NCI-H2029 (cell line): ENCODE results near the gene ULK4.
"Not testable (repeated sequence)": the region's sequence is repeated elsewhere in the genome, so short reads cannot be mapped to it uniquely, and the experiment has no call there.

Source experiments
- DNase-seq: peaks from one replicate; lab custom pipeline; 2025; lab: John Stamatoyannopoulos, UW

Gene ULK4

DNA sequence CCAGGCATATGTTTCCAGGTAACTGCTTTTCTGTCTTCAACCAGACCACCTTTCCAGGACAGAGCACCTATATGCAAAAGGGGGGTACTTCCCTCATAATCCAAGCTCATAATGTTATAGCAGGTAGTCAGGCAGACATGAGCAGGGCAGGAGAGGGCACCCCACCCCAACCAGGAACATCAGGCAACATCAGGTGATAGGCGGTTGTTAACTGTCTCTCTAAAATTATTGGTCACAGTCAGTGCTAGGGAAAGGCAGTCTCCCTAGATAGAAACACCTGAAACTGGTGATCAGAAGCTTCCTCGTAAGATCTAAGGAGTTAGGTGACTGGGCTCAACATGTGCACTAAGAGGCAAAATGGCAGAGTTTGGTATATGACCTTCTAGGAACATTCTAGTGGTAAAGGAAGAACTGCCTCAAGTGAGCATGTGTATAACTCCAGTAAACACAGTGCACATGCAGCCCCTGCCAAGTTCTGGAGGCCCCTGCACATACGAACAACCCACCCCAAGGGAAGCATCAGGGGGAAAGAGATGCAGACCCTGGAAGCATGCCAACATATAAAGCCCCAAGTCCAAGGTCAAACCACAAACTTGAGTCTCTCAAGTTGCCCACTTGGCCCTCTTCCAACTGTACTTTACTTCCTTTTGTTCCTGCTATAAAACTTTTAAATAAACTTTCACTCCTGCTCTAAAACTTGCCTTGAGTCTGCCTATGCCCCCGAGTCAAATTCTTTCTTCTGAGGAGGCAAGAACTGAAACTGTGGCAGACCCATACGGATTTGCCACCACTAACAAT lies 270.9 kb downstream of the ULK4 start:
- no peak for DNase-seq

DNA sequence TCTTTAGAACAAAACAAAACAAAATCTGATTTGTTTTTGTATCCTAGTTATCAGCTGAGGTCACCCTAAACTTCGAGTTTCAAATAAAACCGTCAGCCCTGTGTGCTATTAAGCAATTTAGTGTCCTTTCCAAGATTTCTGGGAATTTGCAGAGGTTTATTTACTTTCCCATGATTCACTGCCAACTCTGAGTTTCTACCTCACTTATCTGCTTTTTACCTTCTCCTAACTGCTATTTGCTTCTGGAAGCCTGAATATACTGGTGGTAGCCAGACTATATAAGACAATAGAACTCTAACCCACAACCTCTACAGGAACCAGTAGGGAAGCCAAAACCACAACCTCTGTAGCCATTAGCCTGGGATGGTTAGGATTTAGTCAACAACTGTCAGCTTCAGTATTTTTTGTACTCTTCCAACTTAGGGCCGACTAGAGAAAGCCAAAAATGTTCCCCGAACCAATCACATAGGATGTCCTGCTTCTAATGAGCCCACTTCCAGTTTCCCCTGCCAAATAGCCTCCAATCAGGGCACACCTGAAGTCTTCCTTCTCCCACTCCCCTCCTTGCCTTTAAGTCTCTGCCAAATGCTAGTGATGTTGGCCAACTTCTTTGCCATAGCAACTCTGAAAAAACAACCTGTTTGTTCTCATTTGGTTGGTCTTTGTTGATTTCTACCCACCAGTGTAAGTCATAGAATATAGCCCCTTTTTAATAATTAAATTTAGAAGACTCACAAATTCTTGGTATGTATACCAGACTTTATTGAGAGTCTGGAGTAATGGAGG lies 273.1 kb downstream of the ULK4 start:
- DNase-seq: peak; percentile 14

- no peak for DNase-seq
These were observed 276.8 kb downstream of the ULK4 start for GRCh38 chr3:41684797-41685735.

DNA sequence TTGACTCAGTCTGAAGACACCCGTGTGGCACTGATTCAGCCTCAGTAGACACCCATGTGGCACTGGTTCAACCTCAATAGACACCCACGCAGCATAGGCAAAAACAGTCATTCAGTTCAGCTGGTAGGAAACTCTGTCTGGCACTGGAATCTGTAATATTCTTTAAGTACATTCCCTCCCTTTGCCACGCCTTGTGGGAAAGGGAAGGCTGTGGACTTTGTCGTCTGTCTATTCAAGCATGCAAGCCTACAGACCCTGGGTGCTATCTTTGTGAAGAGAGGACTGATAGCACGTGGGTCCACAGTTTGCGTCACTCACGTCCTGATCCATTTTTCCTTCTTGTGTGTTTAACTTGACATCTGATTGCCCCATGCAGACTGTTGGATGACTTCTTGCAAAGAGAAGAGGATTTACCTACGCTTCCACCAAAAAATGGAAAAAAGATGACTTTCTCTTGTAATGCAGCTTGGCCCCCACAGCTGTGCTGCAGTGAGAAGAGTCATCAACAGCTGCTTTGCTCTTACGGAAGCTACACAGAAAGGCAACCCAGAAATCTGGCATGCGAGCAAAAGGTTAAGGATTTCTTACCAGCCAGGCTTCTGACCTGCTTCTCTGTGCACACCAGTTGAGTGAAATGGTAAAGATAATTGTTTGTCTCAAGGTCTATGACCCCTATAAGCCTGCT lies 278.1 kb downstream of the ULK4 start:
- DNase-seq: no peak

- DNase-seq: no peak
These were observed 278.9 kb downstream of the ULK4 start for GRCh38 chr3:41682996-41683395.

- DNase-seq: no peak
These were observed 279.5 kb downstream of the ULK4 start for GRCh38 chr3:41682382-41682781.

- DNase-seq: peak; percentile 65
These were observed 280.4 kb downstream of the ULK4 start for GRCh38 chr3:41681479-41681878.

GRCh38 chr3:41679374-41679773 lies 282.5 kb downstream of the ULK4 start:
- no peak for DNase-seq

- DNase-seq: not testable (repeated sequence)
These were observed 286.8 kb downstream of the ULK4 start for GRCh38 chr3:41675102-41675501.

DNA sequence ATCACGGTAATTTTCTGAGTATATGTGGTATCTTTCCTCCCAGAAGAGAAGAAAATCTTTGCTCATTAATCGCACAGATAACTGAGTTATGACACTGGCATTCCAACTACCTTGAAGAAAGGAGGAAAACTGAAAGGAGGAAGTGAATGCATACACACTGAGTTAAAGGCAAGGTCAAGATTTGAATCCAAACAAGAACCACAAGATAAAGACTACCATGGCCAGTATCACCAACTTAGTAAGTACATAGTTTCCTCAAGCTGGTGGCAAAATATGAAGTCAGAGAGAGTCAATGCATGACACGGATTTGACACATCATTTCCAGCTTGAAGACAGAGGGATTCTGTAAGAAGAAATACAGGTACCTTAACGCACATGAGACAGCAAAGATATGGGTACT lies 287.5 kb downstream of the ULK4 start:
- DNase-seq: no peak

GRCh38 chr3:41673650-41674049 lies 288.3 kb downstream of the ULK4 start:
- no peak for DNase-seq

- no peak for DNase-seq
These were observed 293.5 kb downstream of the ULK4 start for GRCh38 chr3:41668379-41668778.

GRCh38 chr3:41662288-41662687 lies 299.6 kb downstream of the ULK4 start:
- DNase-seq: no peak

DNA sequence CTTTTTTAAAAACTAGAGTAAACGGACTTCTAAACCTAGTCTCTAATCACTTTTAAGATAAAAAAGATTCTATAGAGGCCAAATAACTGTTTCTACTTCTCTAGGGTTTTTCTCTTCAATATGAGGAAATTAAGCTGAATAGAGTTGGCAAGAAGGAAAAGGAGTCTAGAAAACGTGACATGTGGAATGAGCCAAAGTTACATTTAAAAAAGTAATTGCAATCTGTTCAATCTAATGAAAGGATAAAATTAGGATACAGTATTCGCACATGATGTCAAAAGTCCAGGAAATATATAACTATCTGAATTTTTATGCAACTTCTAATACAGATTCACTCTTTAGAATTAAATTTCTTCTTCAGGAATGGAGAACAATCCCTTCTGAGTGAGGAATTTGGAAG lies 300.1 kb downstream of the ULK4 start:
- no peak for DNase-seq

DNA sequence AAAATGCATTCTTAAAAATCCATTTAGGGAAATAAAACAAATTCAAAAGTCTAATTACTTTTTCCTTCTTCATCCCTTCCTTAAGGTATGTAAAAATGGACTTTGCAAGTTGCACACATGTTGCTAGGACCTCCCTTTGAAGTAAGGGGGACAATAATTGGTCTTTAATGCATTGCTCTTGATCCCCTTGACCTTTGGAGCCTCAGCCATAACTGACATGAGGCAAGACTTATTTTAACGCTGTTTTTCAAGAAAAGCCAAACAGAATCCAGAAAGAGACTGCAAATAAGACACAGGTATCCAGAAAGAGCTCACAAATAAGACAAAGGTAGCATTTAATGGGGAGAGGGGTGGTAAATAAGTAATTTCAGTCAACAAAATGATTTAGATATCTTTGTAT lies 301.4 kb downstream of the ULK4 start:
- no peak for DNase-seq

- DNase-seq: no peak
These were observed 308.2 kb downstream of the ULK4 start for GRCh38 chr3:41653571-41654239.

GRCh38 chr3:41652931-41653330 lies 309.0 kb downstream of the ULK4 start:
- DNase-seq: no peak

DNA sequence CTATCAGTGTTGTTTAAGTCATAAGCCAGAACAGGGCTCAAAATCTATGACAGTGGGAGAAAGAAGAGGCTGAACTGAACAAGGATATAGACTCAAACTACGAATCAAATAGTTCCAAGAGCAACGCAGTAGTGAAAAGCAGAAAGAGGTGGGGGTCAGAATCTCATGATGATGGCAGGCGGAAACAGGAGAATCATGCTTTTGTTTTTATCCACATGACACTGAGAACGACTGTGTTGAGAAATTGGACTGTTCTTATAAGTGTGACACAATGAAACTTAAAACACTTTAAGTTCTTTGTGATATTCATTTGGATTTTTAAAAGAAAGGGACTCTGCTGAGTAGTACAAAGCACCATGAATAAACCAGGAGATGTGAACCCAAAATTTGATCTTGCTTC lies 309.4 kb downstream of the ULK4 start:
- DNase-seq: no peak

- DNase-seq: no peak
These were observed 310.2 kb downstream of the ULK4 start for GRCh38 chr3:41651718-41652117.

DNA sequence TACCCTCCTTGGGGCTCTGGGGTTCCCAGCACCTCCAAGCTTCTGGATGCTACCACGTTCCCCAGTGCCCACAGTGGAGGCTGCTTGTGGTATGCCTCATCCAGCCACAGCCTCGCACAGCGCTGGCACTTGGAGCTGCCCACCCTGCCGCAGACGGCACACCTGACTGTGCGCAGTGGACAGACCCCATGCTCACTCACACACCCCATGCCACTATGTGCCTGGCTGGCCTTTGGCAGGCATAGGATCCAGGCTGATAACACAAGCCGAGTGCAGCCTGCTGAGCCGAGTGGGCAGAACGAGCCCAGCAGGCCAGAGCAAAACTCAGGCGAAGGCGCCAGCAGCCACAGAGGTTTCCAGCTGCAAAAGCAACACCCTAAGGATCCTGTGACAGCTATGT lies 311.5 kb downstream of the ULK4 start:
- DNase-seq: no peak

- no peak for DNase-seq
These were observed 312.7 kb downstream of the ULK4 start for GRCh38 chr3:41649129-41649739.
